ENCODE measurements around the gene BTBD9. TPM values are rescaled to one million over a fixed set of nuclear protein-coding genes. Genes with fewer than 3 reads are reported as not detected.
A peak's percentile ranks its signal among the peaks of the same experiment; 100 is the strongest.

Gene BTBD9
- total RNA-seq (2016; rRNA removed; fragmentation: Illumina TruSeq; extraction: Trizol) (1.8 and 3.0 TPM in 2 replicates), polyA plus RNA-seq (2011; rRNA removed) (1.2 TPM in 2 replicates), polyA minus RNA-seq (2011; rRNA and poly(A)+ RNA removed; ENCODE audit: low replicate concordance) (4.7 and 8.0 TPM in 2 replicates), Bru-seq, nascent RNA (percentile 49 among the genes with signal in this experiment), BruChase-seq, experiment 1, labeled RNA remaining after a 6-hour chase (percentile 48 among the genes with signal in this experiment), BruChase-seq, experiment 2, labeled RNA remaining after a 2-hour chase (percentile 53 among the genes with signal in this experiment)
- 9.0 and 9.2 TPM in 2 replicates for total RNA-seq (2016; cell fraction: cytosol; rRNA removed; fragmentation: Illumina TruSeq; extraction: Trizol; ENCODE audit: low read depth)
- total RNA-seq (2016; cell fraction: insoluble cytoplasmic fraction; rRNA removed; fragmentation: Illumina TruSeq; extraction: Trizol), result 1.9 and 2.7 TPM in 2 replicates
- 6.2 and 6.3 TPM in 2 replicates for total RNA-seq (2016; cell fraction: membrane; rRNA removed; fragmentation: Illumina TruSeq; extraction: Trizol)
- 3.9 and 4.3 TPM in 2 replicates for total RNA-seq (2016; cell fraction: nucleus; rRNA removed; fragmentation: Illumina TruSeq; extraction: Trizol)
- 0.43 and 0.58 TPM in 2 replicates for polyA plus RNA-seq (2011; cell fraction: cytosol; rRNA removed)
- polyA plus RNA-seq (2011; cell fraction: nucleus; rRNA removed), result 1.1 and 1.7 TPM in 2 replicates
- 0.68 and 0.76 TPM in 2 replicates for polyA plus RNA-seq (2012)
- polyA plus RNA-seq (2016; cell fraction: cytosol; fragmentation: Illumina TruSeq; extraction: Trizol; ENCODE audit: low read depth), result 0.05 TPM in 2 replicates
- 1.0 and 1.4 TPM in 2 replicates for polyA plus RNA-seq (2016; cell fraction: insoluble cytoplasmic fraction; fragmentation: Illumina TruSeq; extraction: Trizol; ENCODE audit: low read depth)
- polyA plus RNA-seq (2016; cell fraction: membrane; fragmentation: Illumina TruSeq; extraction: Trizol; ENCODE audit: low read depth), result 0.11 and 0.13 TPM in 2 replicates
- polyA plus RNA-seq (2016; cell fraction: nucleus; fragmentation: Illumina TruSeq; extraction: Trizol; ENCODE audit: insufficient read depth, low read depth), result 0.85 and 1.1 TPM in 2 replicates
- polyA minus RNA-seq (2011; cell fraction: cytosol; rRNA and poly(A)+ RNA removed), result 2.0 and 2.2 TPM in 2 replicates
- 18.9 and 26.6 TPM in 2 replicates for polyA minus RNA-seq (2011; cell fraction: nucleus; rRNA and poly(A)+ RNA removed)
- long read RNA-seq, experiment 1, partial matches to known transcripts, result 0 of 1 reads
- long read RNA-seq, experiment 1, other reads (novel, unspliced or antisense), result 1 of 1 reads
- long read RNA-seq, experiment 2, partial matches to known transcripts, result 0 of 4 reads
- long read RNA-seq, experiment 2, other reads (novel, unspliced or antisense), result 4 of 4 reads

DNA sequence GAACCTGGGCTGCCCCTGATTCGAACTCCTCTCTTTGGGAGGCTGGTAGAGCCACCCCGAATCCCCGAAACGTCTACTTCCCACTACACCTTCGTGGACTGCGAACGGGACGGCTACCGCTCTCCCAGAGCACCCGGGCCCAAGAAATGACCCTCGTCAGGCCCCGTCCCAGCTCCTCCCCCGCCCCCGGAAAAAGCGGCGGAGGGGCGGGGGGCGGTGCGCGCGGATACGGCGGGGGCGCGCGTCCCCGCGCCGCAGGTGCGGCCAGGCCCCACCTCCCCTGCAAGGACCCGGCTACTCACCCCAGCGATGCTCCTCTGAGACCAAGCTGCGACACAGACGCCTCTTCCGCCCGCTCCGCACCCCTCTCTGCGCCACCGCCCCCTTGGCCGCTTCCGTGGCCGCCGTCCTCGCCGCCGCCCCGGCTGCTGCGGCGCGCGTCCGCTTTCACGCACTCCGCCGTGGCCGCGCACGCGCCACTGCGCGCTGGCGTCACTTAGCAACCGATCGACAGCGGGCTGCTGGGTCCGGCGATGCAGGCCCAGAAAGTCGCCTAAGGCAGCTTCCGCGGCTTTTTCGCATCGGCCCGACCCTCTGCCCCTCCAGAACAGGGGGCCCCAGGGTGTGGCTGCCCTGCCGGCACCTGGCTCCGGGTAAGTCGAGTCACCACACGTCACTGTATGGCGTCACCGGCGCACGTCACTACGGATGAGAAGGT lies at the start of gene BTBD9:
Gene BTBD9, minus strand, starts transcription at position 432 of the 718 bp plus-strand sequence.
- CTCF ChIA-PET (ENCODE audit: low intra/inter-chr PET ratio, low total read pairs), result no interaction called here
- TF ChIP-seq ZNF33B (CRISPR knock-in tag; IDR thresholded peaks at IDR 0.05) (peak; percentile 21; the same call in 1 of the 2 replicates), ZMYM2 (CRISPR knock-in tag; IDR thresholded peaks at IDR 0.05) (peak; percentile 6; the same call in 1 of the 2 replicates), KDM4B (CRISPR knock-in tag; IDR thresholded peaks at IDR 0.05) (no peak), TCF7L2 (IDR thresholded peaks at IDR 0.05; ENCODE audit: low read depth, low read length) (no peak), SPEN (CRISPR knock-in tag; IDR thresholded peaks at IDR 0.05; ENCODE audit: low read depth) (peak; percentile 90), KLF6 (CRISPR knock-in tag; IDR thresholded peaks at IDR 0.05) (no peak), ZNF556 (CRISPR knock-in tag; IDR thresholded peaks at IDR 0.05; ENCODE audit: borderline replicate concordance) (peak; percentile 67), MZF1 (CRISPR knock-in tag; IDR thresholded peaks at IDR 0.05; ENCODE audit: borderline replicate concordance) (no peak), TARDBP (CRISPR knock-in tag; IDR thresholded peaks at IDR 0.05) (peak; percentile 80), ZNF251 (CRISPR knock-in tag; IDR thresholded peaks at IDR 0.05) (no peak), YEATS4 (CRISPR knock-in tag; IDR thresholded peaks at IDR 0.05; ENCODE audit: borderline replicate concordance) (peak; percentile 82), ZNF790 (CRISPR knock-in tag; IDR thresholded peaks at IDR 0.05; ENCODE audit: borderline replicate concordance) (peak; percentile 43; the same call in 1 of the 2 replicates), XRCC5 (optimal IDR thresholded peaks at IDR 0.05; ENCODE audit: low read length) (peak; percentile 18)
- TF ChIP-seq, protein P1, sequence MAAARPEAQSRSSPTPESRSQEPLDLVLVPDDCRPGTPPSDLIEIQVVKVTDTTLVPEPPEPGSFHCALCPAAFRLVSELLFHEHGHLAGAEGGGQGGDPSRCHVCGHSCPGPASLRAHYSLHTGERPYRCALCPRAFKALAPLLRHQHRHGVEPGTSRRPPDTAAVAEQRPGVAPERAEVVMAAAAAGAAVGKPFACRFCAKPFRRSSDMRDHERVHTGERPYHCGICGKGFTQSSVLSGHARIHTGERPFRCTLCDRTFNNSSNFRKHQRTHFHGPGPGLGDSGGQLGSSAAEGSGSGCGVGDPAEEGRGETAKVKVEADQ (CRISPR knock-in tag; IDR thresholded peaks at IDR 0.05; ENCODE audit: borderline replicate concordance), result peak; percentile 59
- TF ChIP-seq, protein P2, sequence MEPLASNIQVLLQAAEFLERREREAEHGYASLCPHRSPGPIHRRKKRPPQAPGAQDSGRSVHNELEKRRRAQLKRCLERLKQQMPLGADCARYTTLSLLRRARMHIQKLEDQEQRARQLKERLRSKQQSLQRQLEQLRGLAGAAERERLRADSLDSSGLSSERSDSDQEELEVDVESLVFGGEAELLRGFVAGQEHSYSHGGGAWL (CRISPR knock-in tag; IDR thresholded peaks at IDR 0.05), result peak; percentile 58; the same call in 1 of the 2 replicates
- TF ChIP-seq, protein P3, sequence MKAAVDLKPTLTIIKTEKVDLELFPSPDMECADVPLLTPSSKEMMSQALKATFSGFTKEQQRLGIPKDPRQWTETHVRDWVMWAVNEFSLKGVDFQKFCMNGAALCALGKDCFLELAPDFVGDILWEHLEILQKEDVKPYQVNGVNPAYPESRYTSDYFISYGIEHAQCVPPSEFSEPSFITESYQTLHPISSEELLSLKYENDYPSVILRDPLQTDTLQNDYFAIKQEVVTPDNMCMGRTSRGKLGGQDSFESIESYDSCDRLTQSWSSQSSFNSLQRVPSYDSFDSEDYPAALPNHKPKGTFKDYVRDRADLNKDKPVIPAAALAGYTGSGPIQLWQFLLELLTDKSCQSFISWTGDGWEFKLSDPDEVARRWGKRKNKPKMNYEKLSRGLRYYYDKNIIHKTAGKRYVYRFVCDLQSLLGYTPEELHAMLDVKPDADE (CRISPR knock-in tag; IDR thresholded peaks at IDR 0.05), result no peak

More for the DNA sequence above, at the start of gene BTBD9:
- ATAC-seq, result peak; percentile 90
- Histone ChIP-seq H4K20me1 (ENCODE audit: insufficient read depth, low read length) (no peaks in the 10 kb centered on the region), H3K9ac (ENCODE audit: insufficient read depth, low read depth, low read length) (peak within 1 kb of the TSS; percentile 76), H3K9me3 (ENCODE audit: low read length) (no peaks in the 10 kb centered on the region), H3K27ac (ENCODE audit: extremely low read length, insufficient read depth, low read length) (peak within 1 kb of the TSS; percentile 59), H2AFZ (ENCODE audit: low read length) (peak within 1 kb of the TSS; percentile 89), H3K27me3 (ENCODE audit: control insufficient read depth in 1 of 2, insufficient read depth in 2 of 2, low read length in 2 of 2) (no peaks in the 10 kb centered on the region), H3K4me1 (ENCODE audit: insufficient read depth, low read length) (peaks cover 27% of the 10 kb centered on the region), H3K36me3 (replicated peaks in 1 of 2; ENCODE audit: control insufficient read depth in 1 of 2, insufficient read depth in 2 of 2, low read length in 2 of 2) (no peaks in the 10 kb centered on the region), H3K4me3 (replicated peaks in 1 of 3; ENCODE audit: insufficient read depth in 1 of 3, low read depth in 2 of 3, low read length in 3 of 3) (peak within 1 kb of the TSS; percentile 86 to 96 (median 95)), H3K79me2 (ENCODE audit: insufficient read depth, low read length) (no peaks in the 10 kb centered on the region), H3K4me2 (ENCODE audit: low read depth, low read length) (peak within 1 kb of the TSS; percentile 86)
- no TSS peak for BruUV-seq (replicated peaks)
- FAIRE-seq, result no peak
- under 1% methylated on average over 44 of the region's 82 CpGs for WGBS (ENCODE audit: low lambda C conversion rate)
- peak; percentile 45 for DNase-seq (ENCODE audit: low spot score)
- in situ Hi-C loops (cut with HindIII; ENCODE audit: extremely low pct_ligation_motif_present, low pct_unique_long_range_greater_than_20kb) (no loop called here), intact Hi-C loops (cut with micrococcal nuclease; ENCODE audit: unreplicated experiment) (loop anchor here (5.0 kb wide), 1 partner anchor 398 kb away; no protein-coding TSS in a partner anchor)
- POLR2A ChIA-PET, result interaction anchor here (0.6 to 2.3 kb wide), 3 partner anchors 61 to 821 kb away, joined by 3 to 6 read pairs (median 3); partner anchors contain the start of gene GLO1
